ENCODE measurements around the gene APCDD1. TPM values are rescaled to one million over a fixed set of nuclear protein-coding genes. Genes with fewer than 3 reads are reported as not detected.
"Not testable (repeated sequence)": the region's sequence is repeated elsewhere in the genome, so short reads cannot be mapped to it uniquely, and the experiment has no call there.

Gene APCDD1
- total RNA-seq, 1 experiment from 2014 or later: 355 TPM

GRCh38 chr18:10463096-10463495 is 8.7 kb downstream of the APCDD1 start:
- intact Hi-C loops (cut with micrococcal nuclease; ENCODE audit: unreplicated experiment): no loop called here
- ChIA-PET POLR2A (ENCODE audit: low non-redundant PET) (interaction anchor here (0.7 to 1.4 kb wide), 4 partner anchors 10 to 1823 kb away, joined by 3 to 15 read pairs (median 7); no protein-coding TSS in a partner anchor), CTCF (no interaction called here)
- H3K4me1 ChIP-seq (ENCODE audit: insufficient read depth, low read length, poor library complexity, severe bottlenecking): peaks cover 89% of the 10 kb centered on the region
- H3K4me3 ChIP-seq (ENCODE audit: low read depth, low read length, poor library complexity, severe bottlenecking): peak overlapping the region; percentile 2
- no TSS peak for BruUV-seq (replicated peaks)
- DNase-seq (ENCODE audit: low spot score): peak; percentile 85
- TF ChIP-seq EZH2 (IDR thresholded peaks at IDR 0.05; ENCODE audit: borderline replicate concordance, low read depth, low read length, poor library complexity, severe bottlenecking): no peak
- TF ChIP-seq CTCF (conservative IDR thresholded peaks at IDR 0.05; ENCODE audit: low read depth, low read length): no peak
- peak overlapping the region; percentile 100 for H3K27ac ChIP-seq (ENCODE audit: low read depth, low read length, poor library complexity, severe bottlenecking)
- no peaks in the 10 kb centered on the region for H3K9me3 ChIP-seq (ENCODE audit: low read depth, low read length, poor library complexity, severe bottlenecking)
- peaks cover 56% of the 10 kb centered on the region for H3K36me3 ChIP-seq (ENCODE audit: insufficient read depth, low read length, poor library complexity, severe bottlenecking)
- no peaks in the 10 kb centered on the region for H3K27me3 ChIP-seq (replicated peaks; ENCODE audit: insufficient read depth, low read depth, low read length, poor library complexity)

- no peak for DNase-seq (ENCODE audit: low spot score)
- intact Hi-C loops (cut with micrococcal nuclease; ENCODE audit: unreplicated experiment): loop anchor here (1.0 kb wide), 1 partner anchor 12 kb away; no protein-coding TSS in a partner anchor
- no peak overlapping the region for H3K4me3 ChIP-seq (ENCODE audit: low read depth, low read length, poor library complexity, severe bottlenecking)
- no peaks in the 10 kb centered on the region for H3K27me3 ChIP-seq (replicated peaks; ENCODE audit: insufficient read depth, low read depth, low read length, poor library complexity)
- peaks cover 56% of the 10 kb centered on the region for H3K36me3 ChIP-seq (ENCODE audit: insufficient read depth, low read length, poor library complexity, severe bottlenecking)
- H3K27ac ChIP-seq (ENCODE audit: low read depth, low read length, poor library complexity, severe bottlenecking): peak overlapping the region; percentile 100
- TF ChIP-seq EZH2 (IDR thresholded peaks at IDR 0.05; ENCODE audit: borderline replicate concordance, low read depth, low read length, poor library complexity, severe bottlenecking) (no peak), CTCF (conservative IDR thresholded peaks at IDR 0.05; ENCODE audit: low read depth, low read length) (no peak)
- ChIA-PET CTCF (no interaction called here), POLR2A (ENCODE audit: low non-redundant PET) (interaction anchor here (0.7 to 1.4 kb wide), 2 partner anchors 12 to 14 kb away, joined by 3 read pairs; no protein-coding TSS in a partner anchor)
- no peaks in the 10 kb centered on the region for H3K9me3 ChIP-seq (ENCODE audit: low read depth, low read length, poor library complexity, severe bottlenecking)
- H3K4me1 ChIP-seq (ENCODE audit: insufficient read depth, low read length, poor library complexity, severe bottlenecking): peaks cover 90% of the 10 kb centered on the region
- BruUV-seq (replicated peaks): no TSS peak
Observed at GRCh38 chr18:10463741-10464140, 9.3 kb downstream of the APCDD1 start.

DNA sequence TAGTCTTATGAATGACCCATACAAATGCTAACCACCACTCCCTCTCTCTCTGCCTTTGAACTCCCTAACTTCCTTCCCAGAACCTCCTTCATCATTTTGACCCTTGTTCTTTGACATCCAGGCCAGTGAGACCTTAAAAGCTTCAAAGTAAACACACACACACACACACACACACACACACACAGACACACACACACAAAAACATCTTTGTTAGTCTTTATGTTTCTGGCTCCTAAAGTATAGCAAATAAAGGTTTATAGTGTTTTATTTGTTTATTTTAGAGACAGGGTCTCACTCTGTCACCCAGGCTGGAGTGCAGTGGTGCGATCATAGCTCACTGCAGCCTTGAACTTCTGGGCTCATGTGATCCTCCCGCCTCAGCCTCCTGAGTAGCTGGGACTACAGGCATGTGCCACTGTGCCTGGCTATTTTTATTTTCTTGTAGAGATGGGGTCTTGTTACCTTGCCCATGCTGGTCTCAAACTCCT is 9.8 kb downstream of the APCDD1 start:
- BruUV-seq (replicated peaks); DNase-seq (ENCODE audit: low spot score); H3K9me3 ChIP-seq (ENCODE audit: low read depth, low read length, poor library complexity, severe bottlenecking); H3K27me3 ChIP-seq (replicated peaks; ENCODE audit: insufficient read depth, low read depth, low read length, poor library complexity); H3K4me3 ChIP-seq (ENCODE audit: low read depth, low read length, poor library complexity, severe bottlenecking); CTCF ChIA-PET: not testable (repeated sequence)
- H3K4me1 ChIP-seq (ENCODE audit: insufficient read depth, low read length, poor library complexity, severe bottlenecking): peaks cover 91% of the 10 kb centered on the region
- intact Hi-C loops (cut with micrococcal nuclease; ENCODE audit: unreplicated experiment): loop anchor here (1.0 kb wide), 1 partner anchor 11 kb away; no protein-coding TSS in a partner anchor
- H3K36me3 ChIP-seq (ENCODE audit: insufficient read depth, low read length, poor library complexity, severe bottlenecking): peaks cover 56% of the 10 kb centered on the region
- H3K27ac ChIP-seq (ENCODE audit: low read depth, low read length, poor library complexity, severe bottlenecking): peak overlapping the region; percentile 100
- POLR2A ChIA-PET (ENCODE audit: low non-redundant PET): interaction anchor here (0.5 to 1.4 kb wide), 3 partner anchors 11 to 410 kb away, joined by 3 read pairs; no protein-coding TSS in a partner anchor
